Transverse colon (tissue), 3 donors: Measurements from ENCODE around the gene MYOZ1.

Experiments used
- POLR2A ChIP-seq: fragments of 450-650 bp; IDR thresholded peaks from one replicate; pipeline ENCODE4 v1.6.1; 2016; ENCODE audit warnings: antibody characterized with exemption, mild to moderate bottlenecking, moderate library complexity
- TF ChIP-seq, protein P1 (sequence below), 5 experiments: fragments of 200-600 bp in 3 of 5; fragments of 450-650 bp in 2 of 5; sonication (generic) in 3 of 5; IDR thresholded peaks; 1 replicate in 2 of 5; 2 replicates in 3 of 5; pipeline ENCODE4 v1.5.1; 2016 to 2017; ENCODE audit warnings: antibody characterized with exemption in 5 of 5, inconsistent platforms in 3 of 5, mild to moderate bottlenecking in 2 of 5, moderate library complexity in 1 of 5

GRCh38 chr10:73644767-73645166 is 3.5 kb upstream of the MYOZ1 start:
- TF ChIP-seq, protein P1, sequence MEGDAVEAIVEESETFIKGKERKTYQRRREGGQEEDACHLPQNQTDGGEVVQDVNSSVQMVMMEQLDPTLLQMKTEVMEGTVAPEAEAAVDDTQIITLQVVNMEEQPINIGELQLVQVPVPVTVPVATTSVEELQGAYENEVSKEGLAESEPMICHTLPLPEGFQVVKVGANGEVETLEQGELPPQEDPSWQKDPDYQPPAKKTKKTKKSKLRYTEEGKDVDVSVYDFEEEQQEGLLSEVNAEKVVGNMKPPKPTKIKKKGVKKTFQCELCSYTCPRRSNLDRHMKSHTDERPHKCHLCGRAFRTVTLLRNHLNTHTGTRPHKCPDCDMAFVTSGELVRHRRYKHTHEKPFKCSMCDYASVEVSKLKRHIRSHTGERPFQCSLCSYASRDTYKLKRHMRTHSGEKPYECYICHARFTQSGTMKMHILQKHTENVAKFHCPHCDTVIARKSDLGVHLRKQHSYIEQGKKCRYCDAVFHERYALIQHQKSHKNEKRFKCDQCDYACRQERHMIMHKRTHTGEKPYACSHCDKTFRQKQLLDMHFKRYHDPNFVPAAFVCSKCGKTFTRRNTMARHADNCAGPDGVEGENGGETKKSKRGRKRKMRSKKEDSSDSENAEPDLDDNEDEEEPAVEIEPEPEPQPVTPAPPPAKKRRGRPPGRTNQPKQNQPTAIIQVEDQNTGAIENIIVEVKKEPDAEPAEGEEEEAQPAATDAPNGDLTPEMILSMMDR (IDR thresholded peaks at IDR 0.05): no peak
- TF ChIP-seq POLR2A: no peak
